NCI-H748 (cell line): ENCODE data around the gene KCMF1.

Experiments
- DNase-seq: peaks from one replicate; lab custom pipeline; 2025; ENCODE audit not compliant: unreplicated experiment; lab: John Stamatoyannopoulos, UW

KCMF1 gene

GRCh38 chr2:85077859-85078419, 107.0 kb downstream of the KCMF1 start:
- DNase-seq: no peak

DNA sequence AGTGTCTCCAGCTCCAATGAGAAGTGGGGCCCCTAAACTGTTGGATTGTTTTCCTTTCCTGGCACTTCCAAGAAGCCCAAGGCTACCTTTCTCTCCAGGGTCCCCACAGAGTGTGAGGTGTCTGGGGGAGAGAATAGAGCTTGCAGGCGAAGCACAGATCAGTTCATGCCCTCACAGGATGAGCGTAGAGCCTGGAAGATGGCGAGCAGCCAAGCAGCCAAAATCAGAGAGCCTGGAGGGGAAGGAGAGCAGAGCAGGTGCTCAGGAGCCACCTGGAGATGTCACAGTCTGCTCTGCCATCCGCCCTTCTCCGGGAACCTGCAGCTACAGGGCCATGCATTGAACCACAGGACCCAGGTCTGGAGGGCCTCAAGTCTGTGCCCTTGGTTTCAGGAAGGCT, 107.6 kb downstream of the KCMF1 start:
- no peak for DNase-seq

GRCh38 chr2:85083092-85083491, 112.1 kb downstream of the KCMF1 start:
- DNase-seq: no peak

- no peak for DNase-seq
These were observed 114.6 kb downstream of the KCMF1 start for GRCh38 chr2:85085563-85085962.

GRCh38 chr2:85087541-85087940, 116.6 kb downstream of the KCMF1 start:
- DNase-seq: no peak

DNA sequence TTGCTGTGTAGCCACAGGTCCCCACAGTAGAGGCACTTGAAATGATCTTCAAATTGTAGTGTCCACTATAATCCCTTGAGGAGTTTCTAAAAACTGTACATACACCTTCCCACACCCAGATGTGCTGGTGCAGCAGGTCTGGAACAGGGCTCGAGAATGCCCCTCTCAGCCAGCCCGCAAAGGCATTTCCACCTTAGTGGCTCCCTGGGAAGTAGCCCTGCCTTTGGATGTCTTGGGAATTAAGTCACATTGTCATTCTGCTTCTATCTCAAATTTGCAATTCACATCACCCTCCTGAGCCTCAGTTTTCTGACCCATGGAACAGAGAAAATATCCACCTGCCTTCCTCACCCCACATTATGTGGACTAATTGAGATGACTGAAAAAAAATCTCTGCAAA, 118.0 kb downstream of the KCMF1 start:
- no peak for DNase-seq

GRCh38 chr2:85089585-85089984, 118.6 kb downstream of the KCMF1 start:
- DNase-seq: no peak

DNA sequence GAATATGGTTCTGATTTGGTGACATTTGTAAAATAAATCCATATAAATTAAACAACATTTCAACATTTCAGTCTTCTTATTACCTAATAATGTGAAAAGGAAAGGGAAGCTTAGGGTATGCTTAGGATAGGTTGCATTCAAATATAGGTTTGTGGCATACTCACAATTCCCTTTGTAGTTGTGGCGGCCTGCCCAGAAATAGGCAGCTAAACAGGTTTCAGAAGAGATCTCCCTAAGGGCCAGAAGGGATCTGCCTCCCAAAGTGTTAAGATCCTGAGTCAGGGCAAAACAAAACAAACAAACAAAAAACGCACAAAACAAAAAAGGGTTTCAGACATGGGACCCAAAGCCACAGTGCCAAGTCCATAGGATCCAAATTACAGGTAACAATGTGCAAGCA, 120.9 kb downstream of the KCMF1 start:
- DNase-seq: no peak

- no peak for DNase-seq
These were observed 124.1 kb downstream of the KCMF1 start for GRCh38 chr2:85095094-85095493.

DNA sequence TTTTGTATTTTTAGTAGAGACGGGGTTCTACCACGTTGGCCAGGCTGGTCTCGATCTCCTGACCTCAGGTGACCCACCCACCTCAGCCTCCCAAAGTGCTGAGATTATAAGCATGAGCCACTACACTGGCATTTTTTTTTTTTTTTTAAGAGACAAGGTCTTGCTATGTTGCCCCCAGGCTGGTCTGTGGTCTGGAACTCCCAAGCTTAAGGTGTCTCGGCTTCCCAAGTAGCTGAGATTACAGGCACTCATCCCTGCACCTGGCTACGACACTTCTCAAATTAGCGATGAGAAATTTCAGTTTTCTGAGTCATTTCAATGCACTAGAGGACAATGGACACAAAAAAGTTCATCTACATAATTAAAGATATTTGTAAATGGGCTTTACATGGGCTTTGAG, 125.7 kb downstream of the KCMF1 start:
- no peak for DNase-seq

GRCh38 chr2:85104228-85104627, 133.3 kb downstream of the KCMF1 start:
- no peak for DNase-seq

GRCh38 chr2:85106489-85107180, 135.7 kb downstream of the KCMF1 start:
- DNase-seq: no peak
